Mesodermal cell (in vitro differentiated cells): Measurements from ENCODE around the gene RPRD1B.
"Not testable (repeated sequence)": the region's sequence is repeated elsewhere in the genome, so short reads cannot be mapped to it uniquely, and the experiment has no call there.

Experiments
- H3K27ac ChIP-seq: 2 replicates; pipeline ENCODE4 v1.7.0; 2013; ENCODE audit warnings: mild to moderate bottlenecking, low read depth, low read length, moderate library complexity; ENCODE audit not compliant: severe bottlenecking
- H3K36me3 ChIP-seq: 2 replicates; pipeline ENCODE4 v1.7.1; 2013; ENCODE audit warnings: mild to moderate bottlenecking, low read length, moderate library complexity; ENCODE audit not compliant: control insufficient read depth, insufficient read depth
- H3K4me1 ChIP-seq: one replicate; pipeline ENCODE4 v1.7.1; 2013; ENCODE audit warnings: mild to moderate bottlenecking, low read length; ENCODE audit not compliant: insufficient read depth, control insufficient read depth, poor library complexity, severe bottlenecking
- H3K4me3 ChIP-seq: 2 replicates; pipeline ENCODE4 v1.7.0; 2013; ENCODE audit warnings: low read length, control low read depth, mild to moderate bottlenecking; ENCODE audit not compliant: insufficient read depth, poor library complexity, severe bottlenecking; ENCODE audit errors: extremely low read depth
- H3K9me3 ChIP-seq: 2 replicates; pipeline ENCODE4 v1.7.1; 2013; ENCODE audit warnings: mild to moderate bottlenecking, low read length, moderate library complexity; ENCODE audit not compliant: control insufficient read depth
- WGBS, 2 experiments: methylation state at CpG; one replicate each; pipeline ENCODE4 v1.1.5; 2013; ENCODE audit warnings: missing lambda C conversion rate in 2 of 2; ENCODE audit not compliant: insufficient coverage in 2 of 2; 5-methylcytosine and 5-hydroxymethylcytosine counted together

The RPRD1B gene

DNA sequence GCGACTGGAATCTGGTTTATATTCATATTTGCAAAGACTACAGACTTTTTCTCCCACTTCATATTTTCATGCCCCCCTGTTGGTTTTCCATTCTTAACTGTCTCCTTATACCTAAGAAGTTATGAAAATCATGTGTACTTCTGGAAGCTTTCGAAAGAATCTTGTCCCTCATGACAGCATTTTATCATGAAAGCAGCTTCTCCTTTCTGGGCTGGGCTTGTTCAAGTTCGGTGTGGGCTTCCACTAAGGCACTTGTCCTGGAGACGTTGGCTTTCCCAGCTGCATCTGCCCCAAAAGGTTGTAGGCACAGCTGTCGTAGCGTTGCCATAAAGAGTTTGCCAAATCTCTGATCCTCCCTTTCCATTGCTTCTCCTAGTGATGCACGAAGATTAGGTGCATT lies 56.5 kb downstream of the RPRD1B start:
- Histone ChIP-seq H3K36me3 (peaks cover 80% of the 10 kb centered on the region), H3K27ac (no peak overlapping the region), H3K4me1 (peaks cover 32% of the 10 kb centered on the region), H3K4me3 (no peak overlapping the region), H3K9me3 (no peaks in the 10 kb centered on the region)
- 94 to 100% methylated on average over 4 to 5 of the region's 7 CpGs for WGBS, 2 experiments

DNA sequence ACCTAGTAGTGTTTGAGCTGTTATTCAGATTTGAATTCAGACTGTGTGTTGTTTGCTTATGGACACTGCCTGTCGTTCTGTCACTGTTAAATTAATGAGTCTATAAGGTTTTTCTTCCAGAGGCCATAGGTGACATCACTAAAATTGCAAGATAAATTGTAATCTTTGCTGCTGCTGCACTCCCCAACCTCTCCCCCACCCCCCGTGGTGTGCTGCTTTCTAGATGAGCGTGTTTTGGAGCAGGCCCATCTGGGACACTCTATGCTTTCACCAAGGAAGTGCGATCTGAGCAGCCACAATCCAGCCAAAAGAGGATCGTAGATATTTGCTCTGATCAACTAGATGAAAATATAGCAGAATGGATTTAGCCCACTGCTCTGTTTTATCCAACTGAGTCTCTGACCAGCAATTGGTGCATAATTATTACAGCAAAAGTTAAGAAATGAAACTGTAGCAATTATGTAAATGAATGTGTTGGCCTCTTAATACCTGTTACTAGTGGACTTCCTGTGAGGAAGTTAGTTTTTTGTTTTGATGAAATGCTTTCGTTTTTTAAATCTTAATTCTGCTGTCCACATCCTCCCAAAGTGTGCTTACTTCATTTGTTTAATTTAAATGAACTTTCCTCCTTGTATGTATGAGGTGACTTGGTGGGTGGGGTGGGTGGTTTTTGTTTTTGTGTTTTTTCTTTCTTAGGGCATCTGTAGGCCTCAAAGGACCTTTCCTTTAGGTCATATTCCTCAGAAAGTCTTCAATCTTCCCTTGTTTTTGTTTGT lies 58.1 kb downstream of the RPRD1B start:
- 89 to 95% methylated on average over 4 of the region's 6 CpGs for WGBS, 2 experiments
- Histone ChIP-seq H3K4me1 (peaks cover 27% of the 10 kb centered on the region), H3K27ac (peak overlapping the region; percentile 20), H3K4me3 (no peak overlapping the region), H3K9me3 (peaks cover 2% of the 10 kb centered on the region), H3K36me3 (peaks cover 66% of the 10 kb centered on the region)

DNA sequence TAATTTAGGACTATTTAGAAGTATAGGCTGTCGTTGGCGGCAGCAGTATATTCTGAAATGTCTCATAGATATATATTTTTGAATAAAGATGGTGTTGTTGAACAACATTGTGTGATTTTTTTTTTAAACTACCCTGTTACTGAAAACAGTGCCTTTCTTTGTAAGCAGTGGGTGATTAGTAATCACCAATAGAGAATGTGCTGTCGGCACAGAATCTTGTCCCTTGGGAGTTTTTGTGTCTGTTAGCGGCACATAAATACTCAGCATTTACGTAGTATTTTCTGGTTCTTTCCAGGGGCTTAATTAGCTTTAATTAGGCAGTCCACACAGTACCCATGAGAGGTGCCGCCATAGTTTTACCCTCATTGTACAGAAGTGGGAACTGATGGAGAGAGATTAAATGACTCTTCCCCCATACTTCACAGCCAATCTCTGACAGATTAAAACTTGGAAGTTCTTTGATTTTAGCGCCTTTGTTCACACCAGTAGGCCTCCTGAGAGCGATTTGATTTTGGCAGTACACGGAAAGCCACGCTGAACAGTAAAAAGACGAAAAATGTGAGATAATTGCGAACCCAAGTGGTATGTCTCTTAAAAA lies 58.8 kb downstream of the RPRD1B start:
- peaks cover 4% of the 10 kb centered on the region for H3K9me3 ChIP-seq
- H3K4me3 ChIP-seq = no peak overlapping the region
- H3K36me3 ChIP-seq = peaks cover 59% of the 10 kb centered on the region
- peak overlapping the region; percentile 51 for H3K27ac ChIP-seq
- WGBS, 2 experiments = 93 to 99% methylated on average over 6 to 9 of the region's 12 CpGs
- peaks cover 32% of the 10 kb centered on the region for H3K4me1 ChIP-seq

DNA sequence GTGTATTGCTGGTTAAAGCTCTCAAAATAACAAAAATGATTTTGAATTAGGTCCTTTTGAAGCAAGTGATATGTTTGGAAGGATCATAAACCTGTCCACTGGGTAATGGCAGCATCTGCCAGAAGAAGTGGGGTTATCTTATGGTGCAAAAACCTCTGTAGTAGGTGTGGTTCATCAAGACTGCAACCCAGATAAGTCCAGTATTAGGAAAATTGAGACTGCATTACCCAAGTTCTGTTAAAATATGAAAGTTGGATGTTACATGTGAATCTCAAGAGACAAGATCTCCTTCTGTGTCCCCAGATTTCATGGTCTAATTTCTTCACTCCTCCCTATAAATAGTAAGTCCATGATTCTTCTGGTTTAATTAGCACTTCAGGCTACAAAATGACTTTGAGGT lies 59.4 kb downstream of the RPRD1B start:
- Histone ChIP-seq H3K36me3 (peaks cover 53% of the 10 kb centered on the region), H3K4me1 (peaks cover 32% of the 10 kb centered on the region), H3K4me3 (no peak overlapping the region), H3K27ac (peak overlapping the region; percentile 51), H3K9me3 (peaks cover 4% of the 10 kb centered on the region)

DNA sequence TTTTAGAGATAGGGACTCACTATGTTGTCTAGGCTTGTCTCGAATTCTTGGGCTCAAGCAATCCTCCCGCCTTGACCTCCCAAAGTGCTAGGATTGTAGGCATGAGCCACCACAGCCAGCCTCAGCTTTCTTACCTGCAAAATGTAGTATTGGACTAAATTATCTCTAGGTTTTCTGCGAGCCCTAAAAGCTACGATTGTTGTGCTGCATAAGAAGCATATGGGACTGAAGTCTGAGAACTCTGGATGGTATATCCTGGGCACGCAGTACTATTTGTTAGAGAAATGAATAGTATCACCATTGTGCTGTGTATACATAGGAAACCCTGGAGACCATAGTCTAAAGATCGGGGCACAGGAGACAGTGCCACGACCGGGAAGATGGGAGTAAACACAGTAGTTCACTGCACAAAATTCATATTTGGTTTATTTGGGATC lies 60.1 kb downstream of the RPRD1B start:
- WGBS, 2 experiments = 98 to 100% methylated on average over 6 to 8 of the region's 8 CpGs
- Histone ChIP-seq H3K27ac (no peak overlapping the region), H3K4me3 (no peak overlapping the region), H3K36me3 (peaks cover 46% of the 10 kb centered on the region), H3K4me1 (peaks cover 28% of the 10 kb centered on the region), H3K9me3 (peaks cover 4% of the 10 kb centered on the region)

DNA sequence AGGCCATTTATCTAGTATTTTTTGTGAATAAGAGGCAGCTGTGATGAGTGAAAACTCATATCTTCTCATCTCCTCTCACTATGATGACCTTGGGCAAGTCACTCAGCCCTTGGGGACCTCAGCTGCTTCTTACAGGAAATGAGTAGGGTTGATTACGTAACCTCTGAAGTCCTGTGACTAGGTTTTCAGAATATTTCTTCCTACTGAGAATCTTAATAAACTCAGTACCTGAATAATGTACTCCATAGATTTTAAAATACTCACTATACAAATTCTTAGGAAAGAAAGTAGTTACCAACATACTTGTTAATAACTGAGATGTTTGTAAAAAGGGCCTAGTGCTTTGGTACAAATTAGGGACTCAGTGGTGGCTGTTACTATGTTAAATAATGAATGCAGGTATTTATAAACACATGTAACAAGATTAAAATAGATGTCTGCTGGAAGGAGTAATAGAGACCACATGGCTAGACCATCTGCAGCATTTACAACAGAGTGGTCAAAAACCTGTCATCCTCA lies 60.9 kb downstream of the RPRD1B start:
- WGBS, 2 experiments = no CpG with 5 or more reads among the region's 1 CpG
- no peak overlapping the region for H3K27ac ChIP-seq
- peaks cover 38% of the 10 kb centered on the region for H3K36me3 ChIP-seq
- peaks cover 4% of the 10 kb centered on the region for H3K9me3 ChIP-seq
- no peak overlapping the region for H3K4me3 ChIP-seq
- H3K4me1 ChIP-seq = peaks cover 30% of the 10 kb centered on the region

DNA sequence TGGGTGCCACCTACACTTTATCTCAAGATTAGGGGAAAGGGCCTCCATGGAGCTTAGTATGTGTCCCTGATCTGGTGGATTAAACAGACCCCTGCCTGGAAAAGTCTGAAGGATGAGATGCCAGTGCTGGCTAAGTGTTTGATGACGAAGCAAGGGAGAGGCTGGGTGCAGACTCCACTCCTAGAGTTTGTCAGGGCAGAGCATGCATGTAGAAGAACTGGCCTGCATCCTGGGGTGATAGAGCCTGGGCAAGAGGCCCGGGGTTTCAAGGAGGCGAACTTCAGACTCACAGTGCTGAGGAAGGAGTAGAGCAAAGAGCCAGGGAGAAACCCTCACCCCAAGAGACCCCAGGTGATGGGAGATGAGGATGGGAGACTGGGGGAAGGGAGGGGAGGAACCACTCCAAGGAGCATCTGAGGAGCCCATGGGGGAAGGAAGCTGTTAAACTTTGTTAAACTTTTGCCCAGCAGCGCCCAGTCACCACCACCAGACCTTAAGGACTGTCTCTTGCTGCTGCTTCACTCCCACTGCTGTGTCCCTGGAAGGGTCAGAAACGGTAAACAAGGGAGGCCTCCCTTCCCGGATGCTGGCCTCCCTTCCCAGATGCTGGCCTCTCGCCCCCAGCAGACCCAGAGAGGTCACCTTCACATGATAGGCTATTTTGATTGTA lies 61.6 kb downstream of the RPRD1B start:
- 84 to 85% methylated on average over 4 of the region's 7 CpGs for WGBS, 2 experiments
- peaks cover 31% of the 10 kb centered on the region for H3K36me3 ChIP-seq
- H3K9me3 ChIP-seq = peaks cover 4% of the 10 kb centered on the region
- peaks cover 32% of the 10 kb centered on the region for H3K4me1 ChIP-seq
- H3K4me3 ChIP-seq = no peak overlapping the region
- peak overlapping the region; percentile 10 for H3K27ac ChIP-seq

DNA sequence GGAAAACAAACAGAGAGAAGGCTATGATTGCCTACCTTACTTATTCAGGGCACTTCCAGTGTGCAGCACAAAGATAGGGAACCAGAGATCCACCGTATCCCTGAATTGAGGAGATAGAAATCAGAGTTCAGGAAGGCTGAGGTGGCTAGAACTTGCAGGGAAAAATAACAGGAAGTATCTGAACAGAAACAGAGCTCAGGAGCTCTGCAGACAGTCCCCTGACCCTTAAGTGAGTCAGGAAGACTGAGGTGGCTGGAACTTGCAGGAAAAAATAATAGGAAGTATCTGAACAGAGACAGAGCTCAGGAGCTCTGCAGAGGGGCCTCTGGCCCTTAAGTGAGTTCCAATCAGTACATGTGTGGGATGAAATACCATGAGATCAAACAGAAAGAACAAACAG lies 65.4 kb downstream of the RPRD1B start:
- Histone ChIP-seq H3K27ac (peak overlapping the region; percentile 74), H3K36me3 (peaks cover under 1% of the 10 kb centered on the region), H3K4me3 (no peak overlapping the region), H3K4me1 (peaks cover 16% of the 10 kb centered on the region), H3K9me3 (peaks cover 4% of the 10 kb centered on the region)
- WGBS, 2 experiments = 55% methylated on average over 1 of the region's 1 CpG; no CpG with 5 or more reads in 1 of the 2 experiments

DNA sequence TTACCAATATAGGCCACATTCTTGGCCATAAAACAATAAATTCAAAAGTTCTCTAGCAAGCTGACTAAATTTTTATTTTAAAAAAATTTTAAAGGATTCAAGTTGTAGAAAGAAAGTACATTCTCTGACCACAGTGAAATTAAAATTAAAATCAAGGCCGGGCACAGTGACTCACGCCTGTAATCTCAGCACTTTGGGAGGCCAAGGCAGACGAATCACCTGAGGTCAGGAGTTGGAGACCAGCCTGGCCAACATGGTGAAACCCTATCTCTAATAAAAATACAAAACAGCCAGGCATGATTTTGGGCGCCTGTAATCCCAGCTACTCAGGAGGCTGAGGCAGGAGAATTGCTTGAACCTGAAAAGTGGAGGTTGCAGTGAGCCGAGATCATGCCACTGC lies 68.7 kb downstream of the RPRD1B start:
- H3K4me3 ChIP-seq, H3K27ac ChIP-seq, H3K9me3 ChIP-seq, H3K4me1 ChIP-seq, H3K36me3 ChIP-seq: not testable (repeated sequence)
- WGBS, 2 experiments = 92 to 93% methylated on average over 3 to 4 of the region's 5 CpGs

DNA sequence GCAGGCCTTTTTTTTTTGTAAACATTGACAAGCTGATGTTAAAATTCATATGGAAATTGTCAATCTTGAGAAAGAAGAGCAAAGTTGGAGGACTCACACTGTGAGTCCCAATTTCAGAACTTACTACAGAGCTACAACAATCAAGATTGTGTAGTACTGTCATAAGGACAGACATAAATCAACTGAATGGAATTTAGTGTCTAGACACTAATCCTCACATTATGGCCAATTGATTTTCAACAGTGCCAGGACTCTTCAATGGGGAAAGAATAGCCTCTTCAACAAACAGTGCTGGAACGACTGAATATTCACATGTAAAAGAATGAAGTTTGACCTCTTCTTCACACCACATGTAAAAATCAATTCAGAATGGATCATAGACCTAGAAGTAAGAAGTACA lies 70.7 kb downstream of the RPRD1B start:
- Histone ChIP-seq H3K27ac (no peak overlapping the region), H3K9me3 (no peaks in the 10 kb centered on the region), H3K4me1 (peaks cover 6% of the 10 kb centered on the region), H3K4me3 (no peak overlapping the region), H3K36me3 (no peaks in the 10 kb centered on the region)
- no CpG with 5 or more reads among the region's 1 CpG for WGBS, 2 experiments
